ENCODE measurements around the gene PTDSS2. TPM values are rescaled to one million over a fixed set of nuclear protein-coding genes. Genes with fewer than 3 reads are reported as not detected.

The PTDSS2 gene
- total and polyA plus RNA-seq, 2 of the 13 experiments (the other 11 are each of a cell fraction or from before 2014, with no cell fraction given), result 21.7 to 26.4 TPM

DNA sequence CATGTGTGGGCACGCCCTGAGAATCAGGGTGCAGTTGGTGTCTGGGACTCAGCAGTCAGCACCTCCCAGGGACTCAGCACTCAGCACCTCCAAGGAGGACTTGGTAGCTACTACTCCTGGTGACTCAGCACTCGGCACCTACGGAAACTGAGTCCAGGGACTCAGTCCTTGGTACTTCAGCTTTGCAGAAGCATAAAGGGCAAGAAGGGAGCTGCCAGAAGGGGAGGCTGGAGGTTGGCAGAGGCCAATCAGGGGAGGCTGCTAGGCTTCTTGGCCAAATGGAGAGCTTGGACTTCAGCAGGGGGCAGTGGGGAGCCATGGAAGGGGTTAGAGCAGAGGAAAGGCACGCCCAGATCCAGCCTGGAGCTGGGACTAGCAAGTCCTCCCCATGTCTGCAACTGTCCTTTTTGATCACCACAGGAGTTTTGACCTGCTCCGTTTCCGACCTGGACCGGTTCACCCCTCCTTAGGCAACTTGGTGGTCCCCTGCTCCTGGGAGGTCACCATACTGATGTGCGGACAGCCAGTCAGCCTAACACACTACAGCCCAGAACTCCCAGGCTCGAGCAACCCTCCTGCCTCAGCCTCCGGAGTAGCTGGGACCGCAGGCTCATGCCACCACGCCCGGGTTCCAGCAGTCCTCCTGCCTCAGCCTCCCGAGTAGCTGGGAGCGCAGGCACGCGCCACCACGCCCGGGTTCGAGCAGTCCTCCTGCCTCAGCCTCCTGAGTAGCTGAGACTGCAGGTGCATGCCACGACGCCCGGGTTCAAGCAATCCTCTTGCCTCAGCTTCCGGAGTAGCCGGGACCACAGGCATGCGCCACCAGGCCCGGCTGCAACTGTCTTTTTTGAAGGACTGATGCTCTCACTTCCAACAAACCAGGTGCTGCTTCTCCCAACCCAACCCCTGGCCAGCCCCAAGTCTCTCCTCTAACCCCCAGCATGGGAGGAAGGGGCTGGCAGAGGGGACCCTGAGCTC, 9.7 kb upstream of the PTDSS2 start:
- POLR2A ChIA-PET, result interaction anchor here (0.7 to 2.5 kb wide), 8 partner anchors 8 to 78 kb away, joined by 3 to 10 read pairs (median 5); partner anchors contain the start of genes PTDSS2 and RNH1
- in situ Hi-C loops (cut with HindIII; ENCODE audit: extremely low pct_ligation_motif_present, low pct_unique_long_range_greater_than_20kb), result loop anchor here (5.0 kb wide), 1 partner anchor 33 kb away; no protein-coding TSS in a partner anchor
- FAIRE-seq (no peak), ATAC-seq (peak; percentile 14; the same call in 1 of the 3 replicates), DNase-seq (ENCODE audit: low spot score) (peak; percentile 32)
- Histone ChIP-seq H3K9me3 (ENCODE audit: low read length) (no peaks in the 10 kb centered on the region), H2AFZ (ENCODE audit: low read length) (no peak overlapping the region), H3K36me3 (replicated peaks in 1 of 2; ENCODE audit: control insufficient read depth in 1 of 2, insufficient read depth in 2 of 2, low read length in 2 of 2) (no peaks in the 10 kb centered on the region), H3K27ac (ENCODE audit: extremely low read length, insufficient read depth, low read length) (no peak overlapping the region), H3K79me2 (ENCODE audit: insufficient read depth, low read length) (no peaks in the 10 kb centered on the region), H3K9ac (ENCODE audit: insufficient read depth, low read depth, low read length) (no peak overlapping the region), H3K27me3 (ENCODE audit: control insufficient read depth in 1 of 2, insufficient read depth in 2 of 2, low read length in 2 of 2) (no peaks in the 10 kb centered on the region), H3K4me3 (replicated peaks in 1 of 3; ENCODE audit: insufficient read depth in 1 of 3, low read depth in 2 of 3, low read length in 3 of 3) (peak overlapping the region in 1 of 3 experiments; percentile 77; a peak in 1 of 6 replicates), H4K20me1 (ENCODE audit: insufficient read depth, low read length) (no peaks in the 10 kb centered on the region), H3K4me1 (ENCODE audit: insufficient read depth, low read length) (peaks cover 40% of the 10 kb centered on the region), H3K4me2 (ENCODE audit: low read depth, low read length) (no peak overlapping the region)
- BruUV-seq (replicated peaks), result TSS peak; percentile 65
- intact Hi-C loops (cut with micrococcal nuclease; ENCODE audit: unreplicated experiment), result no loop called here
- WGBS (ENCODE audit: low lambda C conversion rate), result 96% methylated on average over 15 of the region's 27 CpGs
- CTCF ChIA-PET (ENCODE audit: low intra/inter-chr PET ratio, low total read pairs), result interaction anchor here (1.1 to 1.2 kb wide), 2 partner anchors 9 to 78 kb away, joined by 3 to 7 read pairs; no protein-coding TSS in a partner anchor
- TF ChIP-seq ZNF333 (CRISPR knock-in tag; IDR thresholded peaks at IDR 0.05; ENCODE audit: borderline replicate concordance) (no peak), ZFY (CRISPR knock-in tag; IDR thresholded peaks at IDR 0.05) (0 out of 2 replicates have a peak, but pooled peaks have one; percentile 17), CCDC6 (CRISPR knock-in tag; IDR thresholded peaks at IDR 0.05) (no peak), NPAS2 (CRISPR knock-in tag; IDR thresholded peaks at IDR 0.05; ENCODE audit: borderline replicate concordance) (no peak), CREBL2 (CRISPR knock-in tag; IDR thresholded peaks at IDR 0.05; ENCODE audit: borderline replicate concordance) (no peak), ZNF335 (CRISPR knock-in tag; IDR thresholded peaks at IDR 0.05) (no peak), ZMYM3 (CRISPR knock-in tag; IDR thresholded peaks at IDR 0.05) (0 out of 2 replicates have a peak, but pooled peaks have one; percentile 3), ZNF770 (CRISPR knock-in tag; IDR thresholded peaks at IDR 0.05) (peak; percentile 96), HIVEP1 (CRISPR knock-in tag; IDR thresholded peaks at IDR 0.05) (no peak), ZNF577 (CRISPR knock-in tag; IDR thresholded peaks at IDR 0.05; ENCODE audit: borderline replicate concordance, low read depth) (no peak), MIXL1 (CRISPR knock-in tag; IDR thresholded peaks at IDR 0.05) (no peak), RAD21 (CRISPR knock-in tag; IDR thresholded peaks at IDR 0.05) (peak; percentile 57), CTCF (CRISPR knock-in tag; IDR thresholded peaks at IDR 0.05) (peak; percentile 64), RXRB (CRISPR knock-in tag; IDR thresholded peaks at IDR 0.05; ENCODE audit: borderline replicate concordance) (no peak)
- TF ChIP-seq, protein P1, sequence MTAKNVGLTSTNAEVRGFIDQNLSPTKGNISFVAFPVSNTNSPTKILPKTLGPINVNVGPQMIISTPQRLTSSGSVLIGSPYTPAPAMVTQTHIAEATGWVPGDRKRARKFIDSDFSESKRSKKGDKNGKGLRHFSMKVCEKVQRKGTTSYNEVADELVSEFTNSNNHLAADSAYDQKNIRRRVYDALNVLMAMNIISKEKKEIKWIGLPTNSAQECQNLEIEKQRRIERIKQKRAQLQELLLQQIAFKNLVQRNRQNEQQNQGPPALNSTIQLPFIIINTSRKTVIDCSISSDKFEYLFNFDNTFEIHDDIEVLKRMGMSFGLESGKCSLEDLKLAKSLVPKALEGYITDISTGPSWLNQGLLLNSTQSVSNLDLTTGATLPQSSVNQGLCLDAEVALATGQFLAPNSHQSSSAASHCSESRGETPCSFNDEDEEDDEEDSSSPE (CRISPR knock-in tag; IDR thresholded peaks at IDR 0.05), result no peak
- TF ChIP-seq, protein P2, sequence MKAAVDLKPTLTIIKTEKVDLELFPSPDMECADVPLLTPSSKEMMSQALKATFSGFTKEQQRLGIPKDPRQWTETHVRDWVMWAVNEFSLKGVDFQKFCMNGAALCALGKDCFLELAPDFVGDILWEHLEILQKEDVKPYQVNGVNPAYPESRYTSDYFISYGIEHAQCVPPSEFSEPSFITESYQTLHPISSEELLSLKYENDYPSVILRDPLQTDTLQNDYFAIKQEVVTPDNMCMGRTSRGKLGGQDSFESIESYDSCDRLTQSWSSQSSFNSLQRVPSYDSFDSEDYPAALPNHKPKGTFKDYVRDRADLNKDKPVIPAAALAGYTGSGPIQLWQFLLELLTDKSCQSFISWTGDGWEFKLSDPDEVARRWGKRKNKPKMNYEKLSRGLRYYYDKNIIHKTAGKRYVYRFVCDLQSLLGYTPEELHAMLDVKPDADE (CRISPR knock-in tag; IDR thresholded peaks at IDR 0.05), result no peak
